GM19238 (cell line): ENCODE data around the gene GRM7.

Experiments used
- DNase-seq: peaks from one replicate; pipeline ENCODE4 v3.0.0; 2011; ENCODE audit warnings: low spot score; ENCODE audit not compliant: insufficient read length

Gene GRM7

GRCh38 chr3:6971933-6972332 lies 111.0 kb downstream of the GRM7 start:
- no peak for DNase-seq

GRCh38 chr3:6985848-6986247 lies 124.9 kb downstream of the GRM7 start:
- DNase-seq = no peak

GRCh38 chr3:6989608-6990291 lies 128.8 kb downstream of the GRM7 start:
- DNase-seq = no peak

GRCh38 chr3:6994081-6994668 lies 133.3 kb downstream of the GRM7 start:
- no peak for DNase-seq

- DNase-seq = no peak
Observed at GRCh38 chr3:7000501-7000900, 139.6 kb downstream of the GRM7 start.

- DNase-seq = no peak
Observed at GRCh38 chr3:7001370-7001769, 140.5 kb downstream of the GRM7 start.

- DNase-seq = no peak
Observed at GRCh38 chr3:7015683-7016440, 154.9 kb downstream of the GRM7 start.

GRCh38 chr3:7025581-7026300 lies 164.8 kb downstream of the GRM7 start:
- no peak for DNase-seq

GRCh38 chr3:7029562-7029961 lies 168.6 kb downstream of the GRM7 start:
- DNase-seq = no peak

- no peak for DNase-seq
Observed at GRCh38 chr3:7038394-7038793, 177.5 kb downstream of the GRM7 start.

- DNase-seq = no peak
Observed at GRCh38 chr3:7062714-7063113, 201.8 kb downstream of the GRM7 start.

- DNase-seq = no peak
Observed at GRCh38 chr3:7070461-7070860, 209.5 kb downstream of the GRM7 start.

- no peak for DNase-seq
Observed at GRCh38 chr3:7074217-7074616, 213.3 kb downstream of the GRM7 start.

- no peak for DNase-seq
Observed at GRCh38 chr3:7075117-7075516, 214.2 kb downstream of the GRM7 start.

GRCh38 chr3:7075901-7076300 lies 215.0 kb downstream of the GRM7 start:
- no peak for DNase-seq

- DNase-seq = no peak
Observed at GRCh38 chr3:7082244-7082643, 221.3 kb downstream of the GRM7 start.

GRCh38 chr3:7086417-7086816 lies 225.5 kb downstream of the GRM7 start:
- DNase-seq = no peak

- no peak for DNase-seq
Observed at GRCh38 chr3:7095116-7095515, 234.2 kb downstream of the GRM7 start.

GRCh38 chr3:7100136-7100535 lies 239.2 kb downstream of the GRM7 start:
- no peak for DNase-seq

- no peak for DNase-seq
Observed at GRCh38 chr3:7106635-7107034, 245.7 kb downstream of the GRM7 start.

- no peak for DNase-seq
Observed at GRCh38 chr3:7112523-7113056, 251.7 kb downstream of the GRM7 start.
